DOHH2 (cell line): ENCODE data around the gene SNX1.
A peak's percentile ranks its signal among the peaks of the same experiment; 100 is the strongest.

Experiments
- H3F3A ChIP-seq: fragments of 200-600 bp; sonication (generic), shearing (Covaris generic); 2 replicates; pipeline ENCODE4 v1.6.0; 2016; ENCODE audit warnings: antibody characterized with exemption, mild to moderate bottlenecking; ENCODE audit not compliant: control insufficient read depth, insufficient read depth
- H3K27ac ChIP-seq: fragments of 200-600 bp; sonication (generic); 2 replicates; pipeline ENCODE4 v1.5.1; 2014; ENCODE audit warnings: low read depth, mild to moderate bottlenecking, low read length, moderate library complexity
- H3K27me3 ChIP-seq: fragments of 200-600 bp; sonication (generic); 2 replicates; pipeline ENCODE4 v1.6.1; 2014; ENCODE audit warnings: mild to moderate bottlenecking, low read length, mixed read lengths; ENCODE audit not compliant: control insufficient read depth
- H3K36me3 ChIP-seq: fragments of 200-600 bp; sonication (generic); 2 replicates; pipeline ENCODE4 v1.6.1; 2014; ENCODE audit warnings: mild to moderate bottlenecking, low read length, moderate library complexity, mixed read lengths; ENCODE audit not compliant: control insufficient read depth
- H3K4me1 ChIP-seq: fragments of 200-600 bp; sonication (generic); 2 replicates; pipeline ENCODE4 v1.6.1; 2014; ENCODE audit warnings: mild to moderate bottlenecking, low read length, mixed read lengths; ENCODE audit not compliant: control insufficient read depth
- H3K4me2 ChIP-seq: fragments of 200-600 bp; sonication (generic); 2 replicates; pipeline ENCODE4 v1.6.0; 2014; ENCODE audit warnings: mild to moderate bottlenecking, low read length, moderate library complexity
- H3K4me3 ChIP-seq: fragments of 200-600 bp; sonication (generic); 2 replicates; pipeline ENCODE4 v1.5.1; 2014; ENCODE audit warnings: mild to moderate bottlenecking, low read length, mixed read lengths
- H3K79me2 ChIP-seq: fragments of 200-600 bp; sonication (generic); 2 replicates; pipeline ENCODE4 v1.6.1; 2014; ENCODE audit warnings: mild to moderate bottlenecking, low read length, mixed read lengths; ENCODE audit not compliant: control insufficient read depth
- H3K9me2 ChIP-seq: fragments of 200-600 bp; sonication (generic); replicated peaks from 2 replicates; pipeline ENCODE4 v1.6.1; 2014; ENCODE audit warnings: mild to moderate bottlenecking, low read length, mixed read lengths; ENCODE audit not compliant: control insufficient read depth
- H3K9me3 ChIP-seq: fragments of 200-600 bp; sonication (generic); 2 replicates; pipeline ENCODE4 v1.6.1; 2014; ENCODE audit warnings: antibody characterized with exemption, low read length, mixed read lengths; ENCODE audit not compliant: control insufficient read depth, insufficient read depth
- H4K20me1 ChIP-seq: fragments of 200-600 bp; sonication (generic); 2 replicates; pipeline ENCODE4 v1.6.0; 2014; ENCODE audit warnings: low read depth, mild to moderate bottlenecking, antibody characterized with exemption, low read length, moderate library complexity; ENCODE audit not compliant: control insufficient read depth, insufficient read depth
- CTCF ChIP-seq: fragments of 200-600 bp; sonication (generic); IDR thresholded peaks from one replicate; pipeline ENCODE4 v1.5.1; 2014; ENCODE audit warnings: antibody characterized with exemption, mild to moderate bottlenecking, low read depth, low read length; ENCODE audit not compliant: poor library complexity, severe bottlenecking
- EZH2phosphoT487 ChIP-seq: fragments of 200-600 bp; sonication (generic); IDR thresholded peaks from 2 replicates; pipeline ENCODE4 v1.6.1; 2017; ENCODE audit warnings: borderline replicate concordance, mild to moderate bottlenecking, antibody characterized with exemption, low read length, moderate library complexity, mixed read lengths

SNX1 gene

DNA sequence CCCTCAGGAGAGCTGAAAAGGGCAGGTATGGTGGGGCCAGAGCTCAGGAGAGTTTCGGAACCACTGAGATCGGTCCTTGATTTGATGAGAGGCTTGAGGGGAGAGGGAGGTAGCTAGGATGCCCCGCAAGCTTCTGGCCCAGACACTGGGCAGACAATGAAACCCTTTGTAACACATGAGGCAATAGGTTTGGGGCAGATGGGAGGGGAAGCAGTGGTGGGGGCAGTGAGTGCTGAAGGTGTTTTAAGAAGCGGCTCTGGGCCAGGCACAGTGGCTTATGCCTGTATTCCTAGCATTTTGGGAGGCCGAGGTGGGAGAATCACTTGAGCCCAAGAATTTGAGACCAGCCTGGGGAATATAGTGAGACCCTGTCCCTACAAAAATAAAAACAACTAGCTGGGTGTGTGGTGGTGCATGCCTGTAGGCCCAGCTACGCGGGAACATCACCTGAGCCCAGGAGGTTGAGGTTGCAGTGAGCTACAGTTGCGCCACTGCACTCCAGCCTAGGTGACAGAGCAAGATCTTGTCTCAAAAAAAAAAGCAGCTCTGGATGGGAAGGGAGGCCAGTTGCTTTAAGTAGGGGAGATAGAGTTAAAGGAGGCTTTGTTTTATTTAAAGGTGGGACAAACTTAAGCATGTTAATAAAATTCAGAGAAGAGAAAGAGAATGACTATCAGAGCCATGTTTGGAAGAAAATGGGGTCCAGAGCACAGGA, 46.2 kb downstream of the SNX1 start:
- no peak overlapping the region for H3K27ac ChIP-seq
- H3K4me1 ChIP-seq, result peaks cover 32% of the 10 kb centered on the region
- no peak overlapping the region for H3K4me2 ChIP-seq
- no peaks in the 10 kb centered on the region for H4K20me1 ChIP-seq
- TF ChIP-seq EZH2phosphoT487 (no peak), CTCF (no peak)
- no peaks in the 10 kb centered on the region for H3K9me3 ChIP-seq
- H3K27me3 ChIP-seq, result no peaks in the 10 kb centered on the region
- peaks cover 8% of the 10 kb centered on the region; the same call in 1 of the 2 replicates for H3F3A ChIP-seq
- H3K79me2 ChIP-seq, result no peaks in the 10 kb centered on the region
- H3K4me3 ChIP-seq, result no peak overlapping the region
- H3K36me3 ChIP-seq, result peaks cover 27% of the 10 kb centered on the region
- no peaks in the 10 kb centered on the region for H3K9me2 ChIP-seq

GRCh38 chr15:64143276-64143675, 47.5 kb downstream of the SNX1 start:
- no peak for TF ChIP-seq EZH2phosphoT487
- no peak for TF ChIP-seq CTCF
- Histone ChIP-seq H3K4me1 (peaks cover 32% of the 10 kb centered on the region), H3K27ac (no peak overlapping the region), H3K9me3 (no peaks in the 10 kb centered on the region), H3K9me2 (no peaks in the 10 kb centered on the region), H3K27me3 (no peaks in the 10 kb centered on the region), H3F3A (peaks cover 13% of the 10 kb centered on the region; the same call in 1 of the 2 replicates), H3K4me3 (no peak overlapping the region), H3K79me2 (no peaks in the 10 kb centered on the region), H3K36me3 (peaks cover 17% of the 10 kb centered on the region), H4K20me1 (no peaks in the 10 kb centered on the region), H3K4me2 (no peak overlapping the region)

- peak overlapping the region; percentile 65 for H3K4me2 ChIP-seq
- H3K9me3 ChIP-seq, result no peaks in the 10 kb centered on the region
- H3K9me2 ChIP-seq, result no peaks in the 10 kb centered on the region
- no peaks in the 10 kb centered on the region for H3K27me3 ChIP-seq
- peaks cover 14% of the 10 kb centered on the region; the same call in 1 of the 2 replicates for H3F3A ChIP-seq
- H4K20me1 ChIP-seq, result no peaks in the 10 kb centered on the region
- TF ChIP-seq EZH2phosphoT487 (no peak), CTCF (no peak)
- H3K79me2 ChIP-seq, result no peaks in the 10 kb centered on the region
- peaks cover 11% of the 10 kb centered on the region; the same call in 1 of the 2 replicates for H3K36me3 ChIP-seq
- peak overlapping the region; percentile 32 for H3K4me3 ChIP-seq
- peak overlapping the region; percentile 63 for H3K27ac ChIP-seq
- H3K4me1 ChIP-seq, result peaks cover 32% of the 10 kb centered on the region
Observed at GRCh38 chr15:64144192-64144564, 48.4 kb downstream of the SNX1 start.
